KBM-7 (cell line): ENCODE measurements around the gene KCNJ6.

Source experiments
- DNase-seq: peaks from one replicate; pipeline ENCODE4 v3.0.0-alpha.2; 2015
- in situ Hi-C: fragments of 300-500 bp; cut with MboI; formaldehyde crosslinking; loops from 2 replicates; pipeline ENCODE4 v1.14.3; 2020; ENCODE audit warnings: low sequenced_read_pairs, low pct_unique_long_range_greater_than_20kb, mixed read lengths

Gene KCNJ6

DNA sequence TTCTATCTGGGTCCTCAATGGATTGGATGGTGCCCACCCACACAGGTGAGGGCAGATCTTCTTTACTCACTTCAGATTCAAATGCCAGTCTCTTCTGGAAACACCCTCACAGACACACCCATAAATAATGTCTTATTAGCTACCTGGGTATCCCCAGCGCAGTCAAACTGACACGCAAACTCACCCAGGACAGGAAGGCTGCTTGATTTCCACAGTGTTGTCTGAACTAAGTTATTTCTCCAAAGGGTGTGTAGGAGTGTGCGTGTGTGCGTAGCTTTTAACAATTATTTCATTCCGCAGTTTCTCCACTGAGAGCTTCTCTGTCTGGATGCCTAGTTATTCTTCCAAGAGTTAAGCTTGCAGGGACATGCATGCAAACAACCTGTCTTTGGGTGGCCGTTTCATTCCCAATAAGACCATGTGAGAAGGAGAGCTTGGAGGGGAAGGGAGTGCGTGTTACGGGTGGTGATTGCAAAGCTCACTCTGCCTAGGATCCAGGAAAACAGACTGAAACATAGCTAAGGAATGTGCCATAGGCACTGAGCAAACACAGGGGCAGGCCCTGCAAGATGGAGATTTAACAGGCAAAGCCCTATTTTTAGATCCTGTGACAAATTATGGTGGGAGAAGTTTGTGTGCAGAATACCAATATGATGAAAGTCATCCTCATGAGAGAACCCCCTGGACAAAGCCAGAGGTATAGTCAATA is 280.0 kb downstream of the KCNJ6 start:
- no peak for DNase-seq
- in situ Hi-C loops = no loop called here

DNA sequence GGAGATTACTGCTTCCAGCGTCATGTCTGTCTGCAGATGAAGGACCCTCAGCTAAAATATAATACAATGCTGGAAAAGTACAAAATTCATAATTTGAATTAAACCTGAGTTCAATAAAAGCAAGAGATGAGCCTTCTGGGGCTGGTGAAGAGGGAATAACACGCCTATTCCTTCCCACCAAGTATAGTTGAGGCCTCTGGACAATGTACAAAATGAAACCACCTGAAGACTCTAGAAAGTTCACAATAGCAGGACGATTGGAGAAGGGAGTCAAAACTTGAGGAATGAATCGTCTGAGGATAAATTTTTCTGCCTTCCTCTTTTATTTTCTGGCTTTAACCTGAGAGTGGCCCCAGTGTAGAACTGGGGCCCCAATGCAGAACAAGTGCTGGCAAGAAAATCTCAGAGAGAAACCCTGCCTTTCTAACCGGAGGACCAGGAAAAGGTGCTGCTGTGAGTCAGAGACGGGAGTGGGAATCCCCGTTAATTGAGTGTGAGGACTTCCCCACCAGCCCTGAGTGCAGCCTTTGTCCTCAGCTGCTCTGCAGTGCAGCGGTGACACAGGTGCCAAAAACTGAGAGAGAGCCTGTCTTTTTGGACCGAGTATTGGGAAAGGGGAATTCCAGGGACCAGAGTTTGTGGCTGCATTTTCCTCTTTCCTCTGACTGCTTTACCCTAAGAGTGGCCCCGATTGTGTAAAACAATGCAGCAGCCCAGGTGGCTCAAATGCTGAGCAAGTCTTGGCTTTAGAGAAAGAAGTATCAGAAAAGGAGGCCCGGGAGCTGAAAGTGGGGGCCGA is 284.7 kb downstream of the KCNJ6 start:
- in situ Hi-C loops = no loop called here
- DNase-seq = no peak

DNA sequence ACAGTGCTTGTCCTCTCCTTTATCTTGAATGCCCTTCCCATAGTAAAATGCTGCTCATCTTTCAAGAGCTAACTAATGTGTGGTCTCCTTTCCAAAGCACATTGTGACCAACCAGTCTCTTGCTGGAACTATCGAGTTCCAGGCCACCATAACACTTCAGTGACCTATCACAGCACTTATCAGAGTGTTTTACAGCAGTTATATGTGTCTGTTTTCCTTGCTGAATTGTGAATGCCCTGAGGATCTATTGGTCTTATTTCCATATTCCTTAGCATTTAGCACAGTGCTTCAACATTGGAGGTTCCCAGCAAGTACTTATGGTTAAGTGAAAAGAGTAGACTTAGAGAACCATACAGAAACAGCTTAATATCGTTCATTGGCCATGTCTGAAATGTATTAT is 285.4 kb downstream of the KCNJ6 start:
- no peak for DNase-seq
- in situ Hi-C loops = no loop called here

DNA sequence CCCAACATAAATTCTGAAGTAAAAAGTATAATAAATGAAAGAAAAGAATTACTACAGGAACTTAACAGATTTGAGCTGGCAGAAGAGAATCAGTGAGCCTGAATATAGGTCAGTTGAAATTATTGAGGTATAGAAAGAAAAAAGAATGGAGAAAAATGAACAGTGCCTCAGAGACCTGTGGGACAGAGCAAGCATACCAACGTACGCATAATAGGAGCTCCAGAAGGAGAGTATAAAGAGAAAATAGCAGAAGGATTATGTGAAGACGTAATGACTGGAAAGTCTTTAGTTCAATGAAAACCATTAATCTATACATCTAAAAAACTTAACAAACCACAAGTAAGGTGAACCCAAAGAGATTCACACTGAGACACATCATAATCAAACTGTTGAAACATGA is 287.9 kb downstream of the KCNJ6 start:
- no peak for DNase-seq
- in situ Hi-C loops = no loop called here

DNA sequence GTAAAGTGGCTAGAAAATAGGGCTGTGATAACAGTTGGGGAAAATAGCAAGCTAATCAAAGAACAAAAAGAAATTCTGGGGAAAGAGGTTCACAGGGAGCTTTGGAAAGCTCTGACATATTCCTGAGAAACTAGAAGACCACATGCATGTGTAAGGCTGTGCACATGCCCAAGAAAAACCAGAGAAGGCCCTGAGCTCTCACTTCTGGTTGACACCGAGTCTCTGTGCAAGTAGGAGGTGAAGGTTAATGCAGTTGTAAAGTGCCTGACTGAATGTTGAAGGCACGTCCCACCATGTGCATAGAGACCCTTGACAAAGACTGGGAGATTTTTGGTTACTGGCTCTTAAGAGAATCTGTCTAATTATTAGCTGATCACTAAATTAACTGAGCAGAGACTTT is 288.7 kb downstream of the KCNJ6 start:
- in situ Hi-C loops = no loop called here
- no peak for DNase-seq

DNA sequence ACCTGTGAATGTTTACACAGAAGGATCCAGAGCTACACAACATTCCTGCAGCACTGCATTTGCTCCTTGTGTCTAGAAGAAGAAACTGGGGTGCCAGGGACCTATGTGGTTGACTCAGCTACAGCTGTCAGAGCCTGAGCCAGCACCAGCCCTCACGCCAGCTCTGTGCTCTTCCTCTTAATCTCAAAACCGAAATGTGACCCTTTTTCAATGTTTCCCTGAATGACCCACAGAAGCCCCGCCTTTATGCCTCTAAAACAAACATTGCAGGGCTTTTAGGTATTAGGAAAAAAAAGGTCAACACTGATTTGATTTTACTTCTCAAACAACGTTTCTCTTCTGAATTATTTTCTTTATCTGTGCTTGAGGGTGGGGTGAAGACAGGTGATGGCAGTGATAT is 289.2 kb downstream of the KCNJ6 start:
- DNase-seq = no peak
- in situ Hi-C loops = no loop called here

DNA sequence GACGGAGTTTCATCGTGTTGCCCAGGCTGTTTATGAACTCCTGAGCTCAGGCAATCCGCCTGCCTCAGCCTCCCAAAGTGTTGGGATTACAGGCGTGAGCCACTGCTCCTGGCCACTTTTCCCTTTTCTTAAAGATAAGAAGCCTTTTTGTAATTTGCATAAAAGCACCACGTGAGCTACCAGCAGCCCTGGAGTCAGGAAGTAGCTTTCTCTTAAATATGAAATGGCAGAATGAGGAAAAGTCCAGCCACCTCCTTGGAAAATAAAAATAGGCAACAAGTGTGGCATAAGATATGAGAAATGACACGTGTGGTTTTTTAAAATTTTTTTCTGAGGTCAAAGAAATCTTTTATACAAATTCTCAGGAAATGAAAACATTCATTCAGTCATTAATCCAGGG is 289.9 kb downstream of the KCNJ6 start:
- DNase-seq = no peak
- in situ Hi-C loops = no loop called here

DNA sequence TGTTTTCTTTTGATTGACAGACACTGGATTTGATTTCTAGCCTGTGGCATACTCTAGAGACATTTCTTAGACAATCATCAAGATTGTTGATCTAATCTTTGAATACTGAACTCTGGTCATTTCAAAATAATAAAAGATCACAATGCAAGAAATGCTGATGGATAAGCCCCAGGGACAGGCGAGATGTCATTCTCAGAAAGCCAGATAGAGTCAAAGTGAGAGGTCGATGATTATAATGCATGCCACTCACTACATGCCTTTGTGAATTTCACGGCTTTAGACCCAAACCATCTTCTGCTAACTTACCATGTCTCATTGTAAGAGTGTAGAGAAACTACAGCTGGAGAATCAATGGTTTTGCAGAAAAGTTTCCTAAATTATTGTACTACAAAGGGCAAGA is 292.6 kb downstream of the KCNJ6 start:
- no peak for DNase-seq
- in situ Hi-C loops = no loop called here

DNA sequence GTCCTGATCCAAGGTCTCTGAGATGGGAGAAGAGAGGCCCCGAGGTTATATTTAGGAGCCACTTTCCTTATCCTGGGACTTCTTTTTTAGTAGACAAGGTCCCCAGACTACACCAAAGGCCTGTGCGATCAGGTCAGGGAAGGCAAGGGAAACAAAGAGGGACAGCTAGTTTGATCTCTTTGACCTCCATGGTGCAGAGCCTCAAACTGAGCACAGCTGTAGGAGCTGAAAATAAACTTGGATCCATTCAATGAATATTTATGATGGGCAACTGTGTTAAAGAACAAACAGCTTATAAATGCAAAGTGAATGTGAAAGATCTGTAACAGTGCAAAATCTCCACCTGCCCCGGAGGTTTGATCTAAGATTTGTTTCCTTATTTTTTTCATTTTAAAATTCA is 293.1 kb downstream of the KCNJ6 start:
- in situ Hi-C loops = no loop called here
- no peak for DNase-seq

DNA sequence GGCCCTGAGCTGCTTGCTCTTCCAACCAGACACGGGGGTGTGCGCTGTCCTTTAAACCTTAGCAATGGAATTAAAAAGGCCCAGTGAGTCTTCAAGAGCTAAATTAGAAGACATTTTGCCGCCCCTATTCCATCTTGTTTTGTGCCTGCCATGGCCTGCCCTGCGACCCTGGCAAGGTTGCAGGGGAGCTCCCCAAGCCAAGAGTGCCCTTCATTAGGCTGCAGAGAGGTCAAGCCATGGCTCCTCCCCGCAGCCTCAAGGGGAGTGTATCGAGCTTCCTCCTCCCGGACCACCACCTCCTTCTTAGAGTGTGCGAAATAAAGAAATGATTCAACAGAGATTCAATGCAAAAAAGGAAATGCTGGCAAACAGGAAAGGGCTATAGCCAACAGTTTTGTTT is 293.5 kb downstream of the KCNJ6 start:
- in situ Hi-C loops = no loop called here
- DNase-seq = no peak

DNA sequence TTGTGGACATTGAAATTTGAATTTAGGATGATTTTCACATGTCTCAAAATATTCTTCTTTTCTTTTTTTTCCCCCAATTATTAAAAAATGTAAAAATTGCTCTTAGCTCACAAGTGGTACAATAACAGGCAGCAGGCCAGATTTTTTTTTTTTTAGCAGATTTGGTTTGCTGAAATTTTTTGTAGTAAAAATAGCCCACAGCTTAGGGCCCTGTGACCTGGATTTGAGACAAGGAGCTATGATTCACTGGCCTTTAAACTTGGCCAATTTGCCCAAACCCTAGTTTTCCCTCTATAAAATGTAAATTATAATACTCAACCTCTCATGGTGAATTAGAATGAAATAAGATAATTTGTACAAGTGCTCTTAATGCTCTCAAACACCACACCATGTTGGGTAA is 295.9 kb downstream of the KCNJ6 start:
- in situ Hi-C loops = no loop called here
- no peak for DNase-seq

DNA sequence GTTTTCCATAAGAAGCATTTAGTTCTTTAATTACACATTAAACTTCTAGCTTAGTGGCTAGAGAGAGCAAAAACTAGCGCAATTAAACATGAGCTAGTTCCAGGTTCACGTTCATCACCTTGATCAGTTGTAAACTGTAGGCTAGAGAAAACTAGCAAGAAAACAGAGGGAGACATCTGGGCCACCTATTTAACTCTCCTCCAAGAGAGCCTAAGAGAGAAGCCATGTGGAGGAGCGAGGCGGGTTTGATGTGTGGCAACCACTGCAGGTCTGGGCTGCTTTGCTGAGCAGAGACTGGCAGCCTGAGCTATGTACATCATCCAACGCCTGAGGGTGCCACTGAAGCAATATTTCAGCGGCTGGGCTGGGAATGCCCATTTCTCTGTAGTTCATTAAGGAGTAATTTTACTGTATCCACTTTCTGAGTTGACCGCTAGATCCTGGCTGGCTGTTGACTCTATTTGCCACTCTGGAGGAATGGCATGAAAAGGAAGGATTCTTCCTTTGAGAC is 296.7 kb downstream of the KCNJ6 start:
- DNase-seq = no peak
- in situ Hi-C loops = no loop called here

DNA sequence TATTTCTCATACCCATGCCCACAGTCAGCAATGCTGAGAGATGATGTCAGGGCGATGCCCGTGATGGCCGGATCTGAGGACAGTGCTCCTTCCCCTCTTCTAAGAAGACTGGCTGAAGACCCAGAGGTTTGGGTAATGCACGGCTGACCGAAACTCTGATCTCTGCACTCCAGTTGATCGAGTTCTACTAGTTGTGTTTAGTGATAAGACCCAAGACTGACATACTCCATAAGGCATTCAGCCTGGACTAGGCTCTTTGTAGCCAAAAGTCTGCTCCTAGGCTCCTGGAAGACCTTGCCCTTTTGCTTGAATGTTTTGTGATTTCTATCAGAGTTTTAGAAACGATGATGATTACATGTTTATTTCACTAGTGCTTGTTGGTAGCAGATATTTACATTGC is 298.2 kb downstream of the KCNJ6 start:
- no peak for DNase-seq
- in situ Hi-C loops = no loop called here

DNA sequence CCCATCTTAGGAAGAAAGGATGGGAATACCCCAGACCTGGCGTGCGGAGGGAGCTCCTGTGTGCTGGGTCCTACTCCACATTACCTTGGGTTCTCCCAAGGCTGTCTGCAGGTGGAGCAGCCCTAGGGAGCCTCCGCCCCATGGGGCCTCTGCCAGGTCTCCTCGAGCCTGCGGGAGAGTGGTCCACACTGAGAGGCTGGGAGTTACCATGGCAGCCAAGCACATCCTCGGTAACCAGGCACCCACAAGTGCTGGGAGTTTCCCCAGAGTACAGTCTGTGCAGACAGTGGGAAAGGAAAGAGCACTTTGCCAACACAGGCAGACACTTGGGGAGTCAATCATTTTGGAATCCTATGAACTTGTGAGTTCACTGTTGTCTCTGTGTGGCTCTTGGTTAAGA is 300.3 kb downstream of the KCNJ6 start:
- in situ Hi-C loops = no loop called here
- no peak for DNase-seq

DNA sequence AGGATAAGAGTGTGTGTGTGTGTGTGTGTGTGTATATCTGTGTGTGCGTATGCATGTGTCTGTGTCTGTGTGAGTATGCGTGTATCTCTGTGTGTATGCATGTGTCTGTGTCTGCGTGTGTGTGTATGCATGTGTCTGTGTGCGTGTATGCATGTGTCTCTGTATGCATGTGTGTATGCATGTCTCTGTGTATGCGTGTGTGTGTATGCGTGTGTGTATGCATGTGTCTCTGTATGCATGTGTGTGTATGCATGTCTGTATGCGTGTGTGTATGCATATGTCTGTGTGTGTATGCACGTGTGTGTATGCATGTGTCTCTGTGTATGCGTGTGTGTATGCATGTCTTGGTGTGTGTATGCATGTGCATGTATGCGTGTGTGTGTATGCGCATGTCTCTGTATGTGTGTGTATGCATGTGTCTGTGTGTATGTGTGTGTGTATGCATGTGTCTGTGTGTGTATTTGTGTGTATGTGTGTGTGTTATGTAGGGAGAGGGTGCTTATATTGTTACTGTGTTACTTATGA is 301.8 kb downstream of the KCNJ6 start:
- in situ Hi-C loops = no loop called here
- DNase-seq = no peak

DNA sequence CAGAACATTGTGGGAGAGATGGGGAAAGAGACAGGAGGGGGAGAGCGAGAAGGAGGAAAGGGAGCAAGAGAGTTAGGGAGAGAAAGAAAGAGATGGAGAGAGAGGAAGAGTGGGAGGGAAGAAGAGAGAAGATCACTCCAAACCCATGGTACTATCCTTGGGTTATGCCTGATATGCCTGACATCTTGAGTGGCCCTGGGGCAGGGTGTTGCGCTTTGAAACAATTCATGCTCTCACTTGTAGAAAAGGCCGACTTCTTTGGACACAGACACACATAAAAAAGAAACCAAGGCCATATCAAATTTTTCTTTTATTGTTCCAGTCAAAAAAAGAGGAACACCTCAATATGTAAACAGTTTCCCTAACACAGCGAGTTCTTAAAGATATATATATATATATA is 309.2 kb downstream of the KCNJ6 start:
- in situ Hi-C loops = no loop called here
- DNase-seq = no peak

DNA sequence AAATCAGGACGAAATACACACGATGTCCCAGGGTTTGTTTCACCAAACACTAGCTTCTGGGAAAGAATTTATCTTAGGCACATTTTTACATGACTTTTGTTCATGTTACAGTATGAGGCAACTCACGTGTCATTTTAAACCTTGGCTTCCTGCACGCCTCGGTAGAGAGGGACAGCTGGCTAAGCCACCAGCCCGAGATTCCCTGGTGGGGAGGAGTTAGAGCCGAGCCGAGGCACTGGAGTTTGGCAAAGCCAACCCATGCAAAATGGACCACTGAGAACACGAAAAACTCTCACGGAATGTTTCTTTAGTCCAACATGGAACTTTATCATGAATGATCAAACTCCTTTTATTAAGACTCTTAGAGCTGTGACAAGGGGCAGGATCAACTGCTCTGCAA is 309.7 kb downstream of the KCNJ6 start:
- in situ Hi-C loops = no loop called here

DNA sequence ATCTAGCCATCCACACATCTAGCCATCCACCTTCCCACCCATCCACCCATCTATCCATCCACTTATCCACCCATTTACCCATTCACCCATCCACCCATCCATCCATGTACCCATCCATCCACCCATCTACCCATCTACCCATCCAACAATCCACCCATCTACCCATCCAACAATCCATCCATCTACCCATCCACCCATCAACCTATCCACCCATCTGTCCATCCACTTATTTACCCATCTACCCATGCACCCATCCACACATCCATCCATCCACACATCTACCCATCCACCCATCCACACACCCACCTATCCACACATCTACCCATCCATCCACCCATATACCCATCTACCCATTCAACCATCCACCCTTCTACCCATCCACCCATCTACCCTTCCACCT is 311.3 kb downstream of the KCNJ6 start:
- DNase-seq = no peak

More for the DNA sequence above, 309.7 kb downstream of the KCNJ6 start:
- no peak for DNase-seq

DNA sequence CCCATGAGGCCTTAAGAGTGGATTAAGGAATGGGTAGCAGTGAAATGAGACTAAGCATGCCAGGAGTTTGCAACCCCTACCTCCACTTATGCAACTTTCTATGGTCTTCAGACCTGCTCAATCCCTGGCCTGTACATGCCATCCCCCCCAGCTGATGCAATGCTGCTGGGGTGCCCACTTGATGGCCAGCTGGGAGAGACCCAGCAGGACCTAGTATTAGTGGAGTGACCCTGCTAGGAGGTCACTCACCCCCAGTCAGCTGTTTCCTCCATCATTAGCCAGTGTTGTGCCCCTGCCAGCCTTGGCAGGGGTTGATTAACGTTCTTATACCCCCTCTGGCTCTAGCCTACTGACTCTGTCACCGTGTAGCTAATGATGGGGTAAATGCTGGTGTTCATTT is 313.1 kb downstream of the KCNJ6 start:
- in situ Hi-C loops = no loop called here
- DNase-seq = no peak

More for the DNA sequence above, 311.3 kb downstream of the KCNJ6 start:
- in situ Hi-C loops = no loop called here

DNA sequence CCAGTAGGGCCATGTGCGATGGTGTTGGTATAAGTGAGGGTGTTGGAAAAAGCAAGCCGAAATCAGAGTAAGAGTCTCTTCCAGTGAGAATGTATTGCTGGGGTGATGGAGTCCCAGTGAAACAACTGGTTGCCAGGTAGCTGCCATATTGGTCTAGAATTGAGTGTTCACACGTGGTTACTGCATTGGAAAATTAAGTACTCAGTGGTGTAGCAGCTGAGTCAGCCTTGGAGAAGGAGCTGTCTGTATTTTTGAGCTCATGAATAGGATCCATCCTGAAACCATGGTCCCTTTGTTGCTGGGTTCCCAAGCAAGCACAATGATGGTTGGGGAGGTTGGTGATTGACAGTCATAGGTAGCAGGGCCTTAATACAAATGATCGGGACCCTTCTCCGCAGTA is 314.3 kb downstream of the KCNJ6 start:
- no peak for DNase-seq
- in situ Hi-C loops = no loop called here
